GM12801 (cell line): Measurements from ENCODE around the gene ZNF70.

Experiments
- CTCF ChIP-seq: IDR thresholded peaks from one replicate; pipeline ENCODE4 v1.5.1; 2011; ENCODE audit warnings: control low read depth; ENCODE audit not compliant: insufficient read length; ENCODE audit errors: extremely low read depth

Gene ZNF70

GRCh38 chr22:23763954-23764353 is 13.0 kb upstream of the ZNF70 start:
- no peak for TF ChIP-seq CTCF

GRCh38 chr22:23763579-23763945 is 12.7 kb upstream of the ZNF70 start:
- TF ChIP-seq CTCF = no peak

GRCh38 chr22:23762842-23763578 is 12.1 kb upstream of the ZNF70 start, which contains the start of gene C22orf15:
Gene C22orf15 (plus strand): TSS chr22:23762990. CDS start chr22:23763307, 317 bp downstream.
- TF ChIP-seq CTCF = no peak

- no peak for TF ChIP-seq CTCF
Observed at GRCh38 chr22:23760056-23760455, 9.1 kb upstream of the ZNF70 start.

- TF ChIP-seq CTCF = no peak
Observed at GRCh38 chr22:23759566-23759965, 8.7 kb upstream of the ZNF70 start.

GRCh38 chr22:23756891-23757290 is 6.0 kb upstream of the ZNF70 start:
- TF ChIP-seq CTCF = no peak

GRCh38 chr22:23755711-23756110 is 4.8 kb upstream of the ZNF70 start:
- no peak for TF ChIP-seq CTCF
